Uterus (tissue), 4 donors: ENCODE measurements around the gene ZEB1. TPM values are rescaled to one million over a fixed set of nuclear protein-coding genes. Genes with fewer than 3 reads are reported as not detected.

ENCODE experiments used
- DNase-seq, 2 donors: peaks; one replicate each; pipeline ENCODE4 v3.0.0-alpha.2; 2019 to 2020
- H3K27ac ChIP-seq, 2 donors: fragments of 200-600 bp; sonication (generic); 1 replicate in 1 of 2; 2 replicates in 1 of 2; pipeline ENCODE4 v1.5.1; 2016 to 2018
- H3K27me3 ChIP-seq, 2 donors: fragments of 200-600 bp; sonication (generic); one replicate each; pipeline ENCODE4 v1.5.1; 2018 to 2019; ENCODE audit warnings: control low read depth in 1 of 2
- H3K36me3 ChIP-seq, 2 donors: fragments of 200-600 bp; sonication (generic); one replicate each; pipeline ENCODE4 v1.5.1; 2019; ENCODE audit warnings: control low read depth in 1 of 2
- H3K4me1 ChIP-seq, 2 donors: fragments of 200-600 bp; sonication (generic); one replicate each; pipeline ENCODE4 v1.5.1; 2018 to 2019; ENCODE audit warnings: control low read depth in 1 of 2
- H3K4me3 ChIP-seq, 2 donors: fragments of 200-600 bp; sonication (generic); 1 replicate in 1 of 2; 2 replicates in 1 of 2; pipeline ENCODE4 v1.5.1; 2018 to 2019; ENCODE audit warnings: mild to moderate bottlenecking in 1 of 2
- H3K9me3 ChIP-seq, 2 donors: fragments of 200-600 bp; sonication (generic); one replicate each; pipeline ENCODE4 v1.5.1; 2019; ENCODE audit warnings: control low read depth in 1 of 2
- POLR2A ChIP-seq, 2 donors: fragments of 450-650 bp; IDR thresholded peaks; one replicate each; pipeline ENCODE4 v1.6.1; 2016; ENCODE audit warnings: antibody characterized with exemption in 2 of 2, mild to moderate bottlenecking in 1 of 2, moderate library complexity in 1 of 2
- intact Hi-C: fragments of 100-400 bp; cut with DNase I; formaldehyde crosslinking; loops from one replicate; pipeline ENCODE4 v1.15.1; 2023; ENCODE audit warnings: low total_unique reads
- total RNA-seq, 4 donors: library from RNA; depleted of rRNA in 3 of 4; stranded (reverse); fragments of >200 nt in 3 of 4; gene quantifications; one replicate each; pipeline versions ENCODE4 v1.1.0 to v1.2.4, GENCODE V29; 2014 to 2023
- TF ChIP-seq, protein P1 (sequence below), 4 experiments: fragments of 200-600 bp in 2 of 4; fragments of 450-650 bp in 2 of 4; sonication (generic) in 2 of 4; IDR thresholded peaks; one replicate each; pipeline ENCODE4 v1.5.1; 2016 to 2019; ENCODE audit warnings: antibody characterized with exemption in 4 of 4, mild to moderate bottlenecking in 2 of 4, moderate library complexity in 1 of 4
- donor health status: DM: yes; HTN: yes; CAD: no.

ZEB1 gene
- total RNA-seq, 4 donors from 2014 or later, result 97.6 to 229 (median 210) TPM

DNA sequence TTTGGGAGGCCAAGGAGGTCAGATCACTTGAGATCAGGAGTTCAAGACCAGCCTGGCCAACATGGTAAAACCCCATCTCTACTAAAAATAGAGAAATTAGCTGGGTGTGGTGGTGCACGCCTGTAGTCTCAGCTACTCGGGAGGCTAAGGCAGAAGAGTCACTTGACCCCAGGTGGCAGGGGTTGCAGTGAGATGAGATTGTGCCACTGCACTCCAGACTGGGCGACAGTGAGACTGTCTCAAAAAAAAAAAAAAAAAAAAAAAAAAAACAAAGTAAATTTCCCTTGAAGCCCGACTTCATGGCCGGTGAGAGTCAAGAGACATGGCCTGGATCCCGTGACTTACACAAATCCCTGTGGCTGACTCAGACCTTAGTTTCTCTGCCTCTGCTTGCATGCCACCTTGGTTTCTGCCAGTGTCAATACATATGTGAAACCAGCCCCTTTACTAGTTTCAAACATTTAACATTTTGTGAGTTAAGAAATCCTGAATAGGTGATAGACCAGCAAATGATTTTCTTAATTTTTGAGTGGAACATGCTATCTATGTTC is 62.8 kb downstream of the ZEB1 start:
- no peak for DNase-seq
- Histone ChIP-seq H3K4me1 (no peaks in the 10 kb centered on the region), H3K36me3 (no peaks in the 10 kb centered on the region), H3K27me3 (no peaks in the 10 kb centered on the region), H3K4me3 (no peak overlapping the region), H3K27ac (no peak overlapping the region), H3K9me3 (no peaks in the 10 kb centered on the region)
- TF ChIP-seq POLR2A (IDR thresholded peaks at IDR 0.05), result no peak
- TF ChIP-seq, protein P1, sequence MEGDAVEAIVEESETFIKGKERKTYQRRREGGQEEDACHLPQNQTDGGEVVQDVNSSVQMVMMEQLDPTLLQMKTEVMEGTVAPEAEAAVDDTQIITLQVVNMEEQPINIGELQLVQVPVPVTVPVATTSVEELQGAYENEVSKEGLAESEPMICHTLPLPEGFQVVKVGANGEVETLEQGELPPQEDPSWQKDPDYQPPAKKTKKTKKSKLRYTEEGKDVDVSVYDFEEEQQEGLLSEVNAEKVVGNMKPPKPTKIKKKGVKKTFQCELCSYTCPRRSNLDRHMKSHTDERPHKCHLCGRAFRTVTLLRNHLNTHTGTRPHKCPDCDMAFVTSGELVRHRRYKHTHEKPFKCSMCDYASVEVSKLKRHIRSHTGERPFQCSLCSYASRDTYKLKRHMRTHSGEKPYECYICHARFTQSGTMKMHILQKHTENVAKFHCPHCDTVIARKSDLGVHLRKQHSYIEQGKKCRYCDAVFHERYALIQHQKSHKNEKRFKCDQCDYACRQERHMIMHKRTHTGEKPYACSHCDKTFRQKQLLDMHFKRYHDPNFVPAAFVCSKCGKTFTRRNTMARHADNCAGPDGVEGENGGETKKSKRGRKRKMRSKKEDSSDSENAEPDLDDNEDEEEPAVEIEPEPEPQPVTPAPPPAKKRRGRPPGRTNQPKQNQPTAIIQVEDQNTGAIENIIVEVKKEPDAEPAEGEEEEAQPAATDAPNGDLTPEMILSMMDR (IDR thresholded peaks at IDR 0.05), result no peak
- intact Hi-C loops, result no loop called here

- intact Hi-C loops, result no loop called here
Observed at GRCh38 chr10:31383810-31384588, 65.0 kb downstream of the ZEB1 start.

DNA sequence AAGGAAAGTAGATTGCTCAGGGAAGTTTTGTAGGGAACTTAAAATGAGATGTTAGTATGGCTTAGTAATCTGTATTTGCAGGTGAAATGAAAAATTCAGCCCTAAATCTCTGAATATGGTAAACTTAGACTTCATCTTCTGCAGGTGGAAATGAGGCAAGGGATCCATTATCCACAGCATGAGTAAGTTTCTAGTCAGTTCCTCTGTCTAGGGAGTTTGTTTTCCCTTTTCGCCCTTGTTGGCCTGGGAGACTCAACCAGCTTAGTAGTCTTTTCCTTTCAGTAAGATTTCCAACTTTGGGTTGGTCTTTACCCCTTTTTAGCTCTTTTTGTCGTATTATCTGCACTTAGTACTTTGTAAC is 65.6 kb downstream of the ZEB1 start:
- Histone ChIP-seq H3K9me3 (no peaks in the 10 kb centered on the region), H3K4me3 (no peak overlapping the region), H3K36me3 (no peaks in the 10 kb centered on the region), H3K4me1 (no peaks in the 10 kb centered on the region), H3K27ac (no peak overlapping the region), H3K27me3 (no peaks in the 10 kb centered on the region)
- no peak for TF ChIP-seq POLR2A (IDR thresholded peaks at IDR 0.05)
- TF ChIP-seq, protein P1 (IDR thresholded peaks at IDR 0.05), result no peak
- intact Hi-C loops, result no loop called here
- DNase-seq, result no peak

More at GRCh38 chr10:31383810-31384588, 65.0 kb downstream of the ZEB1 start:
- Histone ChIP-seq H3K4me1 (no peaks in the 10 kb centered on the region), H3K27me3 (no peaks in the 10 kb centered on the region), H3K4me3 (no peak overlapping the region), H3K9me3 (no peaks in the 10 kb centered on the region), H3K27ac (no peak overlapping the region), H3K36me3 (no peaks in the 10 kb centered on the region)
- TF ChIP-seq, protein P1 (IDR thresholded peaks at IDR 0.05), result no peak
- no peak for TF ChIP-seq POLR2A (IDR thresholded peaks at IDR 0.05)
- no peak for DNase-seq

DNA sequence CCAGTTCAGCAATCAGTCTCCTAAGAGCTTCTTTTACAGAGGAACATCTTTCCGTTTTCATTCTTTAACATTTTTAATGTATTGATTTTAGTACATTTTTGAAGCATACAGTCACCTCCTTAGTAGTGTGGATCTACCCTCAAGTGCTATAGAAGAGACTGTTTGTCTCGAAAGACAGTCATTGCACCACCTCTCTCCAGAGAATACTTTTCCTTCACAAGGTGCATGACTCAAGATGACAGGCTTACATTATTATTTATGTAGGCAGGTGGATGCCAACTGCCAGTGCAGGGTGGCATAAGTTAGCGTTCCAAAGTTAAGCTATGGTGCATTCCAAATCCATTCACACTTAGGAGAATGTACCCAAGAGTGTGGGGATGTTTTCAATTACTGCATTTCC is 71.8 kb downstream of the ZEB1 start:
- no peak for TF ChIP-seq POLR2A (IDR thresholded peaks at IDR 0.05)
- TF ChIP-seq, protein P1 (IDR thresholded peaks at IDR 0.05), result no peak
- no peak for DNase-seq
- Histone ChIP-seq H3K27me3 (no peaks in the 10 kb centered on the region), H3K4me3 (no peak overlapping the region), H3K27ac (no peak overlapping the region), H3K36me3 (no peaks in the 10 kb centered on the region), H3K4me1 (peaks cover 0 to 4% of the 10 kb centered on the region in 2 donors), H3K9me3 (no peaks in the 10 kb centered on the region)
- intact Hi-C loops, result no loop called here

DNA sequence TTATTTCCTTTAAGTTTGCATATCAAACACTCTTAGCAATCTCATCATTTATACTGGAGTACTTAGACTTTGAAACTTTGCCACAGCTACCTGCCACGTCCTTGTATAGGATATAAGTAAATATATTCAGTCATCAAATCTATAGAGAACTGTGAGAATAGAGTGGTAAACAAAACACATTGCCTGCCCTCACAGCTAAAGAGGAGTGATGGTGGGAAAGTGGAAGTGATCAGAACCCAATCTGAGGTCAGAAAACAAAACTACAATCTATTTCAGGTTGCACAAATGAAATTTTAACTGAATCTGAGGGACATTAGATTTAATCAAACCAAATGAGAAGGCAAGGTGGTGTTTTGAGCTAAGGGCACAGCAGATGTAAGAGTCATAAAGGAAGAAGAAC is 74.8 kb downstream of the ZEB1 start:
- intact Hi-C loops, result no loop called here

More for the DNA sequence above, 74.8 kb downstream of the ZEB1 start:
- no peak for DNase-seq
- no peak overlapping the region for H3K27ac ChIP-seq
- no peaks in the 10 kb centered on the region for H3K9me3 ChIP-seq
- H3K27me3 ChIP-seq, result no peaks in the 10 kb centered on the region
- no peak overlapping the region for H3K4me3 ChIP-seq
- H3K4me1 ChIP-seq, result peaks cover 0 to 13% of the 10 kb centered on the region in 2 donors
- no peak for TF ChIP-seq POLR2A (IDR thresholded peaks at IDR 0.05)
- TF ChIP-seq, protein P1 (IDR thresholded peaks at IDR 0.05), result no peak
- H3K36me3 ChIP-seq, result no peaks in the 10 kb centered on the region
